ENCODE results near the gene PTPN1.

DNA sequence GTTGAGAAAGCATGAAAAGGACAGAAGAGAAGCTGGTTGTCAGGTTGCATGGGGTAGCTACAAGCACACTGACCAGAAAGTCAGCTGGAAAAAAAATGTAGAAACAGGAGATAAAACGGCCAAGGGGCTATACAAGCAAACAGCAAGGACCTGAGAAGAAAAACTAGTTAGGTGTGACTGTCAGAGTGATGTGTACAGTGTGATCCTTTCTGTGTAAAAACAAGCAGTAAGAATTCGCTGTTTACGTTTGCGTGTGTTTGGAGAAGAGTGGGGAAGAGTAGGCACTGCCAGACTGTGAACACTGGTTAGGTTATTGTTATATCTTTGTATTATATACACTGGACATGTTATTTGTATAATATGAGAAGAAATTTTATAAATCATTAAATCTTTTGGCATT, 28.1 kb downstream of the PTPN1 start:
- TF ChIP-seq TAF1 (IDR thresholded peaks at IDR 0.05; ENCODE audit: borderline replicate concordance, insufficient read depth, low read length) (no peak), SIN3A (IDR thresholded peaks at IDR 0.05; ENCODE audit: borderline replicate concordance, insufficient read depth, low read length) (no peak), POLR2AphosphoS5 (IDR thresholded peaks at IDR 0.05; ENCODE audit: low read depth, low read length) (no peak), FOXP2 (optimal IDR thresholded peaks at IDR 0.05; ENCODE audit: borderline replicate concordance, extremely low read depth, extremely low read length, insufficient read depth) (no peak)
- TF ChIP-seq, protein P1, sequence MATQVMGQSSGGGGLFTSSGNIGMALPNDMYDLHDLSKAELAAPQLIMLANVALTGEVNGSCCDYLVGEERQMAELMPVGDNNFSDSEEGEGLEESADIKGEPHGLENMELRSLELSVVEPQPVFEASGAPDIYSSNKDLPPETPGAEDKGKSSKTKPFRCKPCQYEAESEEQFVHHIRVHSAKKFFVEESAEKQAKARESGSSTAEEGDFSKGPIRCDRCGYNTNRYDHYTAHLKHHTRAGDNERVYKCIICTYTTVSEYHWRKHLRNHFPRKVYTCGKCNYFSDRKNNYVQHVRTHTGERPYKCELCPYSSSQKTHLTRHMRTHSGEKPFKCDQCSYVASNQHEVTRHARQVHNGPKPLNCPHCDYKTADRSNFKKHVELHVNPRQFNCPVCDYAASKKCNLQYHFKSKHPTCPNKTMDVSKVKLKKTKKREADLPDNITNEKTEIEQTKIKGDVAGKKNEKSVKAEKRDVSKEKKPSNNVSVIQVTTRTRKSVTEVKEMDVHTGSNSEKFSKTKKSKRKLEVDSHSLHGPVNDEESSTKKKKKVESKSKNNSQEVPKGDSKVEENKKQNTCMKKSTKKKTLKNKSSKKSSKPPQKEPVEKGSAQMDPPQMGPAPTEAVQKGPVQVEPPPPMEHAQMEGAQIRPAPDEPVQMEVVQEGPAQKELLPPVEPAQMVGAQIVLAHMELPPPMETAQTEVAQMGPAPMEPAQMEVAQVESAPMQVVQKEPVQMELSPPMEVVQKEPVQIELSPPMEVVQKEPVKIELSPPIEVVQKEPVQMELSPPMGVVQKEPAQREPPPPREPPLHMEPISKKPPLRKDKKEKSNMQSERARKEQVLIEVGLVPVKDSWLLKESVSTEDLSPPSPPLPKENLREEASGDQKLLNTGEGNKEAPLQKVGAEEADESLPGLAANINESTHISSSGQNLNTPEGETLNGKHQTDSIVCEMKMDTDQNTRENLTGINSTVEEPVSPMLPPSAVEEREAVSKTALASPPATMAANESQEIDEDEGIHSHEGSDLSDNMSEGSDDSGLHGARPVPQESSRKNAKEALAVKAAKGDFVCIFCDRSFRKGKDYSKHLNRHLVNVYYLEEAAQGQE (IDR thresholded peaks at IDR 0.05; ENCODE audit: insufficient read depth in 1 of 2, low read depth in 2 of 2, low read length in 2 of 2), result no peak
